Neural crest cell (in vitro differentiated cells): ENCODE measurements around the gene C5. TPM values are rescaled to one million over a fixed set of nuclear protein-coding genes. Genes with fewer than 3 reads are reported as not detected.
A peak's percentile ranks its signal among the peaks of the same experiment; 100 is the strongest.

Experiments used
- DNase-seq: peaks from one replicate; pipeline ENCODE4 v3.0.0; 2021; ENCODE audit warnings: low read depth, mixed read lengths, low spot score
- H3K27ac Mint-ChIP-seq: one replicate; pipeline ENCODE4 v1.8.0; 2021; ENCODE audit warnings: mild to moderate bottlenecking, mixed read lengths; ENCODE audit not compliant: unreplicated experiment
- H3K27me3 Mint-ChIP-seq: 2 replicates; pipeline ENCODE4 v1.8.0; 2021; ENCODE audit warnings: low read depth, mild to moderate bottlenecking, mixed read lengths
- H3K36me3 Mint-ChIP-seq: 2 replicates; pipeline ENCODE4 v1.8.0; 2021; ENCODE audit warnings: low read depth, mild to moderate bottlenecking, mixed read lengths
- H3K4me1 Mint-ChIP-seq: 2 replicates; pipeline ENCODE4 v1.8.0; 2021; ENCODE audit warnings: mixed read lengths
- H3K4me3 Mint-ChIP-seq: one replicate; pipeline ENCODE4 v1.8.0; 2021; ENCODE audit warnings: mild to moderate bottlenecking, mixed read lengths
- H3K9me3 Mint-ChIP-seq: 2 replicates; pipeline ENCODE4 v1.8.0; 2021; ENCODE audit warnings: mixed read lengths
- CTCF ChIP-seq: fragments of 200-600 bp; sonication (generic); conservative IDR thresholded peaks from 2 replicates; pipeline ENCODE4 v1.5.0; 2021; ENCODE audit warnings: antibody characterized with exemption, mild to moderate bottlenecking
- total RNA-seq: library from RNA; stranded (reverse); gene quantifications from 2 replicates; pipeline ENCODE4 v1.2.1, GENCODE V29; 2021

Gene C5
- total RNA-seq, 1 donor from 2014 or later, result 9.4 TPM

- no peak for DNase-seq
- H3K36me3 Mint-ChIP-seq, result peaks cover 4% of the 10 kb centered on the region
These were observed 53.7 kb downstream of the C5 start for GRCh38 chr9:120996409-120996808.

GRCh38 chr9:120989065-120989464 is 61.0 kb downstream of the C5 start:
- H3K36me3 Mint-ChIP-seq, result peaks cover 4% of the 10 kb centered on the region
- no peaks in the 10 kb centered on the region for H3K27me3 Mint-ChIP-seq
- no peaks in the 10 kb centered on the region for H3K4me1 Mint-ChIP-seq
- no peak for TF ChIP-seq CTCF
- H3K27ac Mint-ChIP-seq, result no peak overlapping the region
- DNase-seq, result no peak
- H3K4me3 Mint-ChIP-seq, result no peak overlapping the region
- no peaks in the 10 kb centered on the region for H3K9me3 Mint-ChIP-seq

More at GRCh38 chr9:120996409-120996808, 53.7 kb downstream of the C5 start:
- no peak overlapping the region for H3K4me3 Mint-ChIP-seq
- no peak for TF ChIP-seq CTCF
- no peaks in the 10 kb centered on the region for H3K4me1 Mint-ChIP-seq
- H3K27ac Mint-ChIP-seq, result no peak overlapping the region
- no peaks in the 10 kb centered on the region for H3K9me3 Mint-ChIP-seq
- no peaks in the 10 kb centered on the region for H3K27me3 Mint-ChIP-seq

- Mint-ChIP-seq H3K4me3 (no peak overlapping the region), H3K9me3 (no peaks in the 10 kb centered on the region), H3K27me3 (no peaks in the 10 kb centered on the region), H3K4me1 (peaks cover 9% of the 10 kb centered on the region), H3K36me3 (no peaks in the 10 kb centered on the region), H3K27ac (no peak overlapping the region)
- TF ChIP-seq CTCF, result peak; percentile 63
- DNase-seq, result no peak
These were observed 64.3 kb downstream of the C5 start for GRCh38 chr9:120985819-120986222.

GRCh38 chr9:120983259-120983837 is 66.7 kb downstream of the C5 start:
- Mint-ChIP-seq H3K9me3 (no peaks in the 10 kb centered on the region), H3K27me3 (no peaks in the 10 kb centered on the region), H3K27ac (peak overlapping the region; percentile 44), H3K4me3 (no peak overlapping the region), H3K4me1 (peaks cover 9% of the 10 kb centered on the region), H3K36me3 (no peaks in the 10 kb centered on the region)
- no peak for DNase-seq
- no peak for TF ChIP-seq CTCF

GRCh38 chr9:120982836-120983235 is 67.2 kb downstream of the C5 start:
- Mint-ChIP-seq H3K9me3 (no peaks in the 10 kb centered on the region), H3K27me3 (no peaks in the 10 kb centered on the region), H3K27ac (peak overlapping the region; percentile 44), H3K4me1 (peaks cover 9% of the 10 kb centered on the region), H3K4me3 (no peak overlapping the region), H3K36me3 (no peaks in the 10 kb centered on the region)
- no peak for TF ChIP-seq CTCF
- DNase-seq, result no peak
